ENCODE data around the gene MTHFSD. TPM values are rescaled to one million over a fixed set of nuclear protein-coding genes. Genes with fewer than 3 reads are reported as not detected.

The MTHFSD gene
- total RNA-seq, 2 donors from 2014 or later, result 15.4 to 23.7 TPM

GRCh38 chr16:86508028-86508946 is 46.7 kb downstream of the MTHFSD start:
- no peak for TF ChIP-seq CTCF (IDR thresholded peaks at IDR 0.05)
- no peak for DNase-seq
- peaks cover 91% of the 10 kb centered on the region for H3K27me3 ChIP-seq
- intact Hi-C loops (cut with DNase I), result no loop called here
- peak overlapping the region; percentile 91 for H3K27ac ChIP-seq
- no peaks in the 10 kb centered on the region for H3K9me3 ChIP-seq
- no peaks in the 10 kb centered on the region for H3K4me1 ChIP-seq
- peak overlapping the region; percentile 52 for H3K4me3 ChIP-seq
- no peaks in the 10 kb centered on the region for H3K36me3 ChIP-seq
- H3K9ac ChIP-seq (ENCODE audit: low read depth in 2 of 2, low read length in 2 of 2), result peak overlapping the region; percentile 58 to 91

GRCh38 chr16:86507173-86508027 is 47.6 kb downstream of the MTHFSD start:
- TF ChIP-seq CTCF (IDR thresholded peaks at IDR 0.05), result no peak
- intact Hi-C loops (cut with DNase I), result no loop called here
- peak overlapping the region; percentile 58 to 91 for H3K9ac ChIP-seq (ENCODE audit: low read depth in 2 of 2, low read length in 2 of 2)
- H3K27ac ChIP-seq, result peak overlapping the region; percentile 91
- no peaks in the 10 kb centered on the region for H3K36me3 ChIP-seq
- no peak for DNase-seq
- H3K27me3 ChIP-seq, result peaks cover 87% of the 10 kb centered on the region
- H3K9me3 ChIP-seq, result no peaks in the 10 kb centered on the region
- no peaks in the 10 kb centered on the region for H3K4me1 ChIP-seq
- peak overlapping the region; percentile 52 for H3K4me3 ChIP-seq

GRCh38 chr16:86505899-86506864 is 48.9 kb downstream of the MTHFSD start:
- intact Hi-C loops (cut with DNase I), result no loop called here
- Histone ChIP-seq H3K9ac (ENCODE audit: low read depth in 2 of 2, low read length in 2 of 2) (peak overlapping the region; percentile 58 to 91), H3K36me3 (no peaks in the 10 kb centered on the region), H3K27me3 (peaks cover 81% of the 10 kb centered on the region), H3K4me3 (peak overlapping the region; percentile 52), H3K9me3 (no peaks in the 10 kb centered on the region), H3K4me1 (no peaks in the 10 kb centered on the region), H3K27ac (peak overlapping the region; percentile 91)
- TF ChIP-seq CTCF (IDR thresholded peaks at IDR 0.05), result no peak
- DNase-seq, result no peak

- no peak for TF ChIP-seq CTCF (IDR thresholded peaks at IDR 0.05)
- Histone ChIP-seq H3K36me3 (no peaks in the 10 kb centered on the region), H3K27me3 (peaks cover 83% of the 10 kb centered on the region), H3K27ac (peak overlapping the region; percentile 91), H3K9ac (ENCODE audit: low read depth in 2 of 2, low read length in 2 of 2) (peak overlapping the region; percentile 63 to 72), H3K4me1 (no peaks in the 10 kb centered on the region), H3K9me3 (no peaks in the 10 kb centered on the region), H3K4me3 (peak overlapping the region; percentile 13)
- no peak for DNase-seq
- intact Hi-C loops (cut with DNase I), result no loop called here
These were observed 49.7 kb downstream of the MTHFSD start for GRCh38 chr16:86505185-86505898.

All from colonic mucosa (tissue), 4 donors.